GM12878 (cell line): Measurements from ENCODE around the gene UACA.

Source experiments
- CBFB ChIP-seq: IDR thresholded peaks from 2 replicates; pipeline ENCODE4 v1.6.1; 2016; ENCODE audit warnings: antibody characterized with exemption, low read depth
- EZH2 ChIP-seq: IDR thresholded peaks from 2 replicates; pipeline ENCODE4 v1.6.1; 2012; ENCODE audit warnings: low read depth, mild to moderate bottlenecking, control low read depth, inconsistent platforms, low read length, borderline replicate concordance; ENCODE audit not compliant: control insufficient read depth
- GABPA ChIP-seq: IDR thresholded peaks from 2 replicates; pipeline ENCODE4 v1.6.1; 2014; ENCODE audit warnings: antibody characterized with exemption, low read depth, mild to moderate bottlenecking, inconsistent platforms
- POLR2A ChIP-seq: IDR thresholded peaks from 2 replicates; pipeline ENCODE4 v1.6.1; 2011; ENCODE audit warnings: low read depth, mild to moderate bottlenecking, low read length
- TF ChIP-seq, protein P1 (sequence below), 3 experiments: IDR thresholded peaks in 2 of 3; conservative IDR thresholded peaks in 1 of 3; 2 replicates each; pipeline ENCODE4 v1.5.1; 2011; ENCODE audit warnings: low read depth in 3 of 3, low read length in 3 of 3, mild to moderate bottlenecking in 3 of 3, control low read depth in 2 of 3, moderate library complexity in 2 of 3, inconsistent platforms in 1 of 3, mixed read lengths in 1 of 3; ENCODE audit not compliant: control insufficient read depth in 2 of 3, insufficient read depth in 1 of 3; ENCODE audit errors: extremely low read depth in 1 of 3

DNA sequence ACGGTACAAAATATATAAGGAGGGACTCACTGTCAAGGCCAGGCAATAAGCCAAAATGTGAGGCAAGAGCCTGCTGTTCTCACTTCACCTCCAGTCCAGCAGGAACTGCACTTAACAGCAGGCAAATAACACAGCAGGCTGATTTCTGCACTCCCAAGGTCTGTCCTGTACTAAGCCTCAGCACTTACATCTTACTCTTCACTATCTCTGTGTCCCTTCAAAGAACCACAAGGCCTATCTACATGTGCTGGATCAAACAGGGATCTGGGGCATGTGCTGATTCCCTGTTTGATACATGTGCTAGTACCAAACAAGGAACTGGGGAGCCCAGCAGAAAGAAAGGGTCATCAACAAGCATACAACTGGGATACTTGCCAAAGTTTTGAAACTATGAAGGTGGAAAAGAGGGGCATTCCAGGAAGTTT, 22.2 kb downstream of the UACA start:
- TF ChIP-seq EZH2 = no peak
- TF ChIP-seq, protein P1, sequence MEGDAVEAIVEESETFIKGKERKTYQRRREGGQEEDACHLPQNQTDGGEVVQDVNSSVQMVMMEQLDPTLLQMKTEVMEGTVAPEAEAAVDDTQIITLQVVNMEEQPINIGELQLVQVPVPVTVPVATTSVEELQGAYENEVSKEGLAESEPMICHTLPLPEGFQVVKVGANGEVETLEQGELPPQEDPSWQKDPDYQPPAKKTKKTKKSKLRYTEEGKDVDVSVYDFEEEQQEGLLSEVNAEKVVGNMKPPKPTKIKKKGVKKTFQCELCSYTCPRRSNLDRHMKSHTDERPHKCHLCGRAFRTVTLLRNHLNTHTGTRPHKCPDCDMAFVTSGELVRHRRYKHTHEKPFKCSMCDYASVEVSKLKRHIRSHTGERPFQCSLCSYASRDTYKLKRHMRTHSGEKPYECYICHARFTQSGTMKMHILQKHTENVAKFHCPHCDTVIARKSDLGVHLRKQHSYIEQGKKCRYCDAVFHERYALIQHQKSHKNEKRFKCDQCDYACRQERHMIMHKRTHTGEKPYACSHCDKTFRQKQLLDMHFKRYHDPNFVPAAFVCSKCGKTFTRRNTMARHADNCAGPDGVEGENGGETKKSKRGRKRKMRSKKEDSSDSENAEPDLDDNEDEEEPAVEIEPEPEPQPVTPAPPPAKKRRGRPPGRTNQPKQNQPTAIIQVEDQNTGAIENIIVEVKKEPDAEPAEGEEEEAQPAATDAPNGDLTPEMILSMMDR (IDR thresholded peaks at IDR 0.05 in 2 of 3, conservative IDR thresholded peaks at IDR 0.05 in 1 of 3; ENCODE audit: control insufficient read depth in 2 of 3, extremely low read depth in 1 of 3, insufficient read depth in 1 of 3, low read depth in 3 of 3, low read length in 3 of 3) = no peak
- TF ChIP-seq POLR2A = no peak
- no peak for TF ChIP-seq GABPA
- no peak for TF ChIP-seq CBFB
